Measurements from ENCODE around the gene CD226.
"Not testable (repeated sequence)": the region's sequence is repeated elsewhere in the genome, so short reads cannot be mapped to it uniquely, and the experiment has no call there.

The CD226 gene

DNA sequence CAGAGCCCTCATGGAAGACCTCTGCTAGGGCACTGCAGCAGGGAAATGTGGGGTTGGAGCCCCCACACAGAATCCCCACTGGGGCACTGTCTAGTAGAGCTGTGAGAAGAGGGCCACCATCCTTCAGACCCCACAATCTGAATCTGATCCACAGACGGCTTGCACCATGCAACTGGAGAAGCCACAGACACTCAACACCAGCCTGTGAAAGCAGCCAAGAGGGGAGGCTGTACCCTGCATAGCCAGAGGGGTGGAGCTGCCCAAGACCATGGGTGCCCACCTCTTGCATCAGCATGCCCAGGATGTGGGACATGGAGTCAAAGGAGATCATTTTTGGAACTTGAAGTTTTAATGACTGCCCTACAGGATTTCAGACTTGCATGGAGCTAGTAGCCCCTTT lies 6.5 kb downstream of the CD226 start:
- CTCF ChIA-PET: no interaction called here
- Histone ChIP-seq H3K9me3 (ENCODE audit: control extremely low read depth in 1 of 5, control insufficient read depth in 4 of 5, insufficient read depth in 2 of 5, low read depth in 1 of 5, low read length in 4 of 5) (peaks cover 0 to 5% (median 3%) of the 10 kb centered on the region in 5 experiments), H3K27ac (ENCODE audit: insufficient read depth in 1 of 2, low read depth in 1 of 2, low read length in 2 of 2, poor library complexity in 1 of 2, severe bottlenecking in 2 of 2) (no peak overlapping the region), H3K4me3 (ENCODE audit: control insufficient read depth in 1 of 7, extremely low read depth in 1 of 7, insufficient read depth in 4 of 7, low read depth in 2 of 7, low read length in 6 of 7) (no peak overlapping the region), H3K27me3 (replicated peaks in 2 of 5; ENCODE audit: control insufficient read depth in 4 of 5, insufficient read depth in 5 of 5, low read length in 4 of 5) (no peaks in the 10 kb centered on the region), H3K4me1 (ENCODE audit: control extremely low read depth in 1 of 4, control insufficient read depth in 4 of 4, insufficient read depth in 4 of 4, low read length in 3 of 4) (no peaks in the 10 kb centered on the region), H3K36me3 (ENCODE audit: control insufficient read depth in 4 of 4, insufficient read depth in 4 of 4, low read length in 3 of 4) (no peaks in the 10 kb centered on the region)
- DNase-seq: no peak
- 100% methylated on average over 1 of the region's 1 CpG for WGBS (ENCODE audit: insufficient coverage)
- POLR2A ChIA-PET: no interaction called here

DNA sequence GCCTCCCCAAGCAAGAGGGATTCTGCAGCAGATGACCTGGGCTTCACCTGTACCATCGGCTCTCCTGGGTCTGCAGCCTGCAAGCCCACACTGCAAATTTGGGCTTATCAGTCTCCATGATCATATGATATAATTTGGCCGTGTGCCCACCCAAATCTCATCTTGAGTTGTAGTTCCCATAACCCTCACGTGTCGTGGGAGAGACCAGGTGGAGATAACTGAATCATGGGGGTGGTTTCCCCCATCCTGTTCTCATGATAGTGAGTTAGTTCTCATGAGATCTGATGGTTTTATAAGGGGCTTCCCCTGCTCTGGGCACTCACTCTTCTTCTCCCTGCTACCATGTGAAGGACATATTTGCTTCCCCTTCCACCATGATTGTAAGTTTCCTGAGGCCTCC lies 7.9 kb downstream of the CD226 start:
- H3K9me3 ChIP-seq (ENCODE audit: control extremely low read depth in 1 of 5, control insufficient read depth in 4 of 5, insufficient read depth in 2 of 5, low read depth in 1 of 5, low read length in 4 of 5); H3K4me3 ChIP-seq (ENCODE audit: control insufficient read depth in 1 of 7, extremely low read depth in 1 of 7, insufficient read depth in 4 of 7, low read depth in 2 of 7, low read length in 6 of 7); H3K27ac ChIP-seq (ENCODE audit: insufficient read depth in 1 of 2, low read depth in 1 of 2, low read length in 2 of 2, poor library complexity in 1 of 2, severe bottlenecking in 2 of 2); DNase-seq; CTCF ChIA-PET; H3K4me1 ChIP-seq (ENCODE audit: control extremely low read depth in 1 of 4, control insufficient read depth in 4 of 4, insufficient read depth in 4 of 4, low read length in 3 of 4); POLR2A ChIA-PET; H3K27me3 ChIP-seq (replicated peaks in 2 of 5; ENCODE audit: control insufficient read depth in 4 of 5, insufficient read depth in 5 of 5, low read length in 4 of 5); H3K36me3 ChIP-seq (ENCODE audit: control insufficient read depth in 4 of 4, insufficient read depth in 4 of 4, low read length in 3 of 4): not testable (repeated sequence)
- WGBS (ENCODE audit: insufficient coverage): 94% methylated on average over 4 of the region's 4 CpGs

DNA sequence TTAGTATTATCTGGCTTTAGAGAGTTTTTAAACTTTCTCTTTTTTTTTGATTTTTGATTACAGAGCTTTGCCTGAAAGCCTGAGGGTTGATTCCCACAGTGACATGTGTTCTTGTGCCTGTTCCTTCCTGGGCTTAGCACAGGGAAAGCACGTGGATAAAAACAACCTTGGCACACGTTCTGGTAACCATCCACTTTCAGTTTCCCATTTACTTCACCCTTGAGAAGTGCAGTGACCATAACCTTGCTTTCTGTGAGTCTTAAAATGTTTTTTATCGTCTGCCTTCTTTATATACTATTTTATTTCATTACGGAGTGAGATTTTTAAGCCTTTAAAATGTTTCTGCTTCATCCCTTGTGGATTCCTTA lies 11.5 kb downstream of the CD226 start:
- no peaks in the 10 kb centered on the region for H3K27me3 ChIP-seq (replicated peaks in 2 of 5; ENCODE audit: control insufficient read depth in 4 of 5, insufficient read depth in 5 of 5, low read length in 4 of 5)
- WGBS (ENCODE audit: insufficient coverage): 80% methylated on average over 1 of the region's 4 CpGs
- peaks cover 0 to 9% (median 2%) of the 10 kb centered on the region in 4 experiments for H3K4me1 ChIP-seq (ENCODE audit: control extremely low read depth in 1 of 4, control insufficient read depth in 4 of 4, insufficient read depth in 4 of 4, low read length in 3 of 4)
- no peak for DNase-seq
- no peaks in the 10 kb centered on the region for H3K36me3 ChIP-seq (ENCODE audit: control insufficient read depth in 4 of 4, insufficient read depth in 4 of 4, low read length in 3 of 4)
- H3K9me3 ChIP-seq (ENCODE audit: control extremely low read depth in 1 of 5, control insufficient read depth in 4 of 5, insufficient read depth in 2 of 5, low read depth in 1 of 5, low read length in 4 of 5): peaks cover 0 to under 1% (median 0%) of the 10 kb centered on the region in 5 experiments
- ChIA-PET POLR2A (no interaction called here), CTCF (interaction anchor here (0.9 kb wide), 1 partner anchor 32 kb away, joined by 3 read pairs; no protein-coding TSS in a partner anchor)
- no peak overlapping the region for H3K27ac ChIP-seq (ENCODE audit: insufficient read depth in 1 of 2, low read depth in 1 of 2, low read length in 2 of 2, poor library complexity in 1 of 2, severe bottlenecking in 2 of 2)
- no peak overlapping the region for H3K4me3 ChIP-seq (ENCODE audit: control insufficient read depth in 1 of 7, extremely low read depth in 1 of 7, insufficient read depth in 4 of 7, low read depth in 2 of 7, low read length in 6 of 7)

DNA sequence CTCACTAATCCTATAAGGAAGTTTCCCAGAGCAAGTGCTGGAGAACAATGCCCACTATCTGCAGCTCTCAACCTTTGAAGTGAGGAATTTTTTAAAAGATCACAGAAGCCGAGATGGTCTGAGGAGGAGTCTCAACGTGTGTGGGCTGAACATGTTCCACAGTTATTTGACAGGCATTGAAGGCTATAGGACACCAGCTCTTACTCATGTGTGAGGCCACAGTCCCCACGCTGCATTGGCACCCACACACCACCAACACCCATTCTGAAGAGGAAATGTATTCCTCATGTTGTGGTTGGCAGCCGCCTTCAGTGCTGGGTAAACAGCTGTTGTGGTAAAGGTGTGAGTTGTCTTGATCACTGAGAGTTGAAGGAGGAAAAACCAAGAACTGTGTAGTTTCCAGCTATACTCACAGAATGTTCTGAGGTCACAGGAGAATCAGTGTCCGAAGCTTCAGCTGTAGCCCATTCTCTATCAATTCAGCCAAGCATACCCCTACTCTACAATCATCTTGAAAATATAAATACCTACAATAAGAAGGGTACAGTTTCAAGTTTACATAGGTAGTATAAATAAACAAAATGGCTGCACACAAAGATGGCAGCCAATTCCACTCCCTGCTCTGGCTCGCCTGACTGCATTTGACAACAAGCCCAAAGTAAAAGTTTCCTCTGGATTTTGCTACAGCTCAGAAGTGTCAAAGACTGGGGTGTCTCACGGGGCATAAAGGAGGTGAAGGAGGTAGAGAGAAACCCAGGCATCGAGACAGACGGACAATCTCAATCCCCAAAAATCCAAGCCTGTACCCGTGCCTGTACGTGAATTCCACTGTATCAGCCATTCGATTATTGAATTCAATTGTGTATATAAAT lies 12.1 kb downstream of the CD226 start:
- no peaks in the 10 kb centered on the region for H3K9me3 ChIP-seq (ENCODE audit: control extremely low read depth in 1 of 5, control insufficient read depth in 4 of 5, insufficient read depth in 2 of 5, low read depth in 1 of 5, low read length in 4 of 5)
- ChIA-PET CTCF (interaction anchor here (0.9 kb wide), 3 partner anchors 24 to 33 kb away, joined by 3 read pairs; no protein-coding TSS in a partner anchor), POLR2A (no interaction called here)
- WGBS (ENCODE audit: insufficient coverage): 98% methylated on average over 6 of the region's 12 CpGs
- peaks cover 0 to 9% (median 2%) of the 10 kb centered on the region in 4 experiments for H3K4me1 ChIP-seq (ENCODE audit: control extremely low read depth in 1 of 4, control insufficient read depth in 4 of 4, insufficient read depth in 4 of 4, low read length in 3 of 4)
- peak in 2 of 3 donors; percentile 62 to 76 for DNase-seq
- H3K4me3 ChIP-seq (ENCODE audit: control insufficient read depth in 1 of 7, extremely low read depth in 1 of 7, insufficient read depth in 4 of 7, low read depth in 2 of 7, low read length in 6 of 7): no peak overlapping the region
- H3K27ac ChIP-seq (ENCODE audit: insufficient read depth in 1 of 2, low read depth in 1 of 2, low read length in 2 of 2, poor library complexity in 1 of 2, severe bottlenecking in 2 of 2): no peak overlapping the region
- no peaks in the 10 kb centered on the region for H3K36me3 ChIP-seq (ENCODE audit: control insufficient read depth in 4 of 4, insufficient read depth in 4 of 4, low read length in 3 of 4)
- no peaks in the 10 kb centered on the region for H3K27me3 ChIP-seq (replicated peaks in 2 of 5; ENCODE audit: control insufficient read depth in 4 of 5, insufficient read depth in 5 of 5, low read length in 4 of 5)

DNA sequence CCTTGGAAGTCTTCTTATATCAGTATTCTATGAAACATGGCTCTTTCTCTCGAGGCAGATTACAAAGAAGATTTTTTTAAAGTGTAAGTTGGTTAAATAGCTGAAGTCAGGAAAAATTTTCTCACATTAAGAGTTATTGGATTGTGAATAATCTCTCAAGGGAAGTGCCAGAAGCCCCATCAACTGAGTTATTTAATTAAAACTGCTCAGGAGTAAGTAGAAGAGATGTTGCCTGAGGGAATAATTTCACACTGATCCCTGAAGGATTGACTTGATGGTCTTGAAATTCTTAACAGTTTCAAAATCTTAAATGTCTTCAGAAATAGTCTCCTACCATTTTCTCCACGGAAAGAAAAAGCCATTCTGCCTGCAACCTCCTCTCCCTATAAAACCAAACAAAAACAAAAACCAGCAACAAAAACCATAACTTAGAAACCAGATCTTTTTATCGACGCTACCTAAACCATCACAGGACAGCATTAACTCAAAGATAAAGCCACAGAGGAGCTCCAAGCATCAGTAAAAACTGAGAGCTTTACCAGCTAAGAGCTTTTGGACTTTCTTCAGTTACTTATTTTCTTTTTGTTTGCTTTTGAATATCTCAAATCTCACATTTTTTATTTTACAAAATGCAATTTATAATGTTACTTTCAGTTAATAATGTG lies 12.9 kb downstream of the CD226 start:
- WGBS (ENCODE audit: insufficient coverage): 100% methylated on average over 3 of the region's 4 CpGs
- H3K4me1 ChIP-seq (ENCODE audit: control extremely low read depth in 1 of 4, control insufficient read depth in 4 of 4, insufficient read depth in 4 of 4, low read length in 3 of 4): peaks cover 0 to 9% (median 2%) of the 10 kb centered on the region in 4 experiments
- no peaks in the 10 kb centered on the region for H3K27me3 ChIP-seq (replicated peaks in 2 of 5; ENCODE audit: control insufficient read depth in 4 of 5, insufficient read depth in 5 of 5, low read length in 4 of 5)
- no peak overlapping the region for H3K27ac ChIP-seq (ENCODE audit: insufficient read depth in 1 of 2, low read depth in 1 of 2, low read length in 2 of 2, poor library complexity in 1 of 2, severe bottlenecking in 2 of 2)
- POLR2A ChIA-PET: no interaction called here
- H3K36me3 ChIP-seq (ENCODE audit: control insufficient read depth in 4 of 4, insufficient read depth in 4 of 4, low read length in 3 of 4): no peaks in the 10 kb centered on the region
- DNase-seq: no peak
- H3K9me3 ChIP-seq (ENCODE audit: control extremely low read depth in 1 of 5, control insufficient read depth in 4 of 5, insufficient read depth in 2 of 5, low read depth in 1 of 5, low read length in 4 of 5): no peaks in the 10 kb centered on the region
- CTCF ChIA-PET: interaction anchor here (0.9 kb wide), 2 partner anchors 24 to 26 kb away, joined by 3 read pairs; no protein-coding TSS in a partner anchor
- H3K4me3 ChIP-seq (ENCODE audit: control insufficient read depth in 1 of 7, extremely low read depth in 1 of 7, insufficient read depth in 4 of 7, low read depth in 2 of 7, low read length in 6 of 7): no peak overlapping the region

DNA sequence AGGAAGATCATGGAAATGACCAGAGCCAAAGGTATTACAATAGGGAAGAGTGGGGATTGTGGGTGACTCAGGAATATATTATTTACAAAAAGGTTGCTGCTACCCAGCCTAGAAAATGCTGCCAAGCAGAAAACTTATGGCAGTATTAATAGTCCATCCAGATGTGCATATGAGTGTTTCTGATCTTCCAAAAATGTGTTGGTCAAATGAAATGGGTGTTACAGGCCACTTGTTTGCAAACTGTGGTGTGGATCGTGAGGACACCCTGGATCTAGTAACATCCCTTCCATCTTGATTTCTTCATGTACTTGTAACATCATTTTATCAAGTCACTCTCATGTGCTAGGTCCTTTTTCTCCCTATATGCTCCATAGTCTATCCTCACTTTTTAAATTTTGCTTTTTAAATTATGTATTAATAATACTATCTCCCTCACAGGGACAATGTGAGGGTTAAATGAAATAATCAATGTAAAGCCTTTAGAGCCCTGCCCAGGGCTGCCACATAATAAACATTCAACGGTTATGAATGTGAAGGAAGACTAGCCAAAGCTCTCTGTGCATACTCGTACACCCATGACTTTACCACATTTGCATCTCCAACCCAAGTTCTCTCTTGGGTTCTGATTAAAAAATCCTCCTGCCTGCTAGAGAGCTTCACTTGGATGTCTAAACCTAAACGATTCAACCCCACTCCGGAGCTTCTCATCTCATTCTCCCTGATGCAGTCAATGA lies 18.5 kb downstream of the CD226 start:
- POLR2A ChIA-PET: no interaction called here
- no peaks in the 10 kb centered on the region for H3K4me1 ChIP-seq (ENCODE audit: control extremely low read depth in 1 of 4, control insufficient read depth in 4 of 4, insufficient read depth in 4 of 4, low read length in 3 of 4)
- WGBS (ENCODE audit: insufficient coverage): 94% methylated on average over 4 of the region's 5 CpGs

DNA sequence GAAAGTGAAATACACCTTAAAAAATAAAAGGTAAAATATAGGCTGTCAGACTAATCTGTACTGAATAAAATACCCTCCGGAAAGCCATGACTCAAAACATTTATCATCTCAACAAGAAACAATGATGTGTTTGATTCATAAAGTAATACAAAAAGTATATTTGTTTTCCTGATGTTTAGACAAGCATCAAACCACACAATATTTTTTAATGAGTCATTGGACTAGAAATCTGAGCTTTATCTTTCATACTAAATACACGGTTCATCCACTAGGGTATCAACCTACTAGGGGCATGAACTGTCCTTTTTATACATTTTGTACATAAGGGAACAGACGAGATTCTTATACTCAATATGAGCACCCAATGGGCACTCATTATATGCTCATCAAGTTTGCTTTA lies 31.3 kb downstream of the CD226 start:
- 88% methylated on average over 1 of the region's 3 CpGs for WGBS (ENCODE audit: insufficient coverage)
- H3K27me3 ChIP-seq (replicated peaks in 2 of 5; ENCODE audit: control insufficient read depth in 4 of 5, insufficient read depth in 5 of 5, low read length in 4 of 5): no peaks in the 10 kb centered on the region
- H3K4me1 ChIP-seq (ENCODE audit: control extremely low read depth in 1 of 4, control insufficient read depth in 4 of 4, insufficient read depth in 4 of 4, low read length in 3 of 4): no peaks in the 10 kb centered on the region
- POLR2A ChIA-PET: no interaction called here
- no peak overlapping the region for H3K4me3 ChIP-seq (ENCODE audit: control insufficient read depth in 1 of 7, extremely low read depth in 1 of 7, insufficient read depth in 4 of 7, low read depth in 2 of 7, low read length in 6 of 7)
- DNase-seq: no peak
- no peaks in the 10 kb centered on the region for H3K36me3 ChIP-seq (ENCODE audit: control insufficient read depth in 4 of 4, insufficient read depth in 4 of 4, low read length in 3 of 4)
- H3K9me3 ChIP-seq (ENCODE audit: control extremely low read depth in 1 of 5, control insufficient read depth in 4 of 5, insufficient read depth in 2 of 5, low read depth in 1 of 5, low read length in 4 of 5): no peaks in the 10 kb centered on the region
- CTCF ChIA-PET: no interaction called here
- H3K27ac ChIP-seq (ENCODE audit: insufficient read depth in 1 of 2, low read depth in 1 of 2, low read length in 2 of 2, poor library complexity in 1 of 2, severe bottlenecking in 2 of 2): no peak overlapping the region

More for the DNA sequence above, 18.5 kb downstream of the CD226 start:
- no peak overlapping the region for H3K27ac ChIP-seq (ENCODE audit: insufficient read depth in 1 of 2, low read depth in 1 of 2, low read length in 2 of 2, poor library complexity in 1 of 2, severe bottlenecking in 2 of 2)
- no peak for DNase-seq
- H3K9me3 ChIP-seq (ENCODE audit: control extremely low read depth in 1 of 5, control insufficient read depth in 4 of 5, insufficient read depth in 2 of 5, low read depth in 1 of 5, low read length in 4 of 5): no peaks in the 10 kb centered on the region
- H3K27me3 ChIP-seq (replicated peaks in 2 of 5; ENCODE audit: control insufficient read depth in 4 of 5, insufficient read depth in 5 of 5, low read length in 4 of 5): no peaks in the 10 kb centered on the region
- CTCF ChIA-PET: no interaction called here
- no peaks in the 10 kb centered on the region for H3K36me3 ChIP-seq (ENCODE audit: control insufficient read depth in 4 of 4, insufficient read depth in 4 of 4, low read length in 3 of 4)
- H3K4me3 ChIP-seq (ENCODE audit: control insufficient read depth in 1 of 7, extremely low read depth in 1 of 7, insufficient read depth in 4 of 7, low read depth in 2 of 7, low read length in 6 of 7): no peak overlapping the region
